CD4-positive, alpha-beta memory T cell (primary cell): ENCODE results near the gene HPGD. TPM values are rescaled to one million over a fixed set of nuclear protein-coding genes. Genes with fewer than 3 reads are reported as not detected.
"Not testable (repeated sequence)": the region's sequence is repeated elsewhere in the genome, so short reads cannot be mapped to it uniquely, and the experiment has no call there.

Experiments used
- CTCF ChIA-PET: fragments of 350-600 bp; sonication (Branson Sonifier 250); formaldehyde crosslinking; loops from one replicate; lab custom pipeline; 2021; ENCODE audit warnings: inconsistent platforms; ENCODE audit not compliant: partially characterized antibody; lab: Charles Lee
- POLR2A ChIA-PET: fragments of 350-600 bp; sonication (Branson Sonifier 250); formaldehyde crosslinking; loops from one replicate; lab custom pipeline; 2021; ENCODE audit not compliant: partially characterized antibody; lab: Charles Lee
- DNase-seq, 5 donors: peaks; one replicate each; pipeline versions ENCODE4 v3.0.0 to v3.0.0-alpha.2; 2020 to 2022; ENCODE audit warnings: mixed read lengths in 1 of 5
- H3K27ac ChIP-seq: one replicate; pipeline ENCODE4 v1.7.0; 2013; ENCODE audit warnings: low read depth, low read length
- H3K27me3 ChIP-seq: 2 replicates; pipeline ENCODE4 v1.7.0; 2013; ENCODE audit warnings: mild to moderate bottlenecking, low read length, moderate library complexity; ENCODE audit not compliant: insufficient read depth
- H3K36me3 ChIP-seq: 2 replicates; pipeline ENCODE4 v1.7.0; 2013; ENCODE audit warnings: mild to moderate bottlenecking, low read length, moderate library complexity; ENCODE audit not compliant: insufficient read depth
- H3K4me1 ChIP-seq: 2 replicates; pipeline ENCODE4 v1.7.0; 2013; ENCODE audit warnings: mild to moderate bottlenecking, low read length, moderate library complexity; ENCODE audit not compliant: insufficient read depth
- H3K4me3 ChIP-seq, 2 donors: one replicate each; pipeline ENCODE4 v1.7.0; 2013; ENCODE audit warnings: low read length in 2 of 2, mild to moderate bottlenecking in 1 of 2
- H3K9me3 ChIP-seq, 2 donors: one replicate each; pipeline ENCODE4 v1.7.0; 2013; ENCODE audit warnings: low read length in 2 of 2, control low read depth in 1 of 2; ENCODE audit not compliant: control insufficient read depth in 1 of 2
- H3K27ac Mint-ChIP-seq, 7 donors: one replicate each; pipeline ENCODE4 v1.8.0; 2020 to 2021; ENCODE audit warnings: mixed read lengths in 7 of 7, mild to moderate bottlenecking in 6 of 7, inconsistent platforms in 3 of 7, moderate library complexity in 3 of 7
- H3K27me3 Mint-ChIP-seq, 2 donors: one replicate each; pipeline ENCODE4 v1.8.0; 2020 to 2021; ENCODE audit warnings: mixed read lengths in 2 of 2
- H3K36me3 Mint-ChIP-seq, 2 donors: one replicate each; pipeline ENCODE4 v1.8.0; 2020 to 2021; ENCODE audit warnings: mixed read lengths in 2 of 2, inconsistent platforms in 1 of 2, mild to moderate bottlenecking in 1 of 2
- H3K4me1 Mint-ChIP-seq, 4 donors: one replicate each; pipeline ENCODE4 v1.8.0; 2020 to 2021; ENCODE audit warnings: mixed read lengths in 4 of 4, mild to moderate bottlenecking in 1 of 4
- H3K4me3 Mint-ChIP-seq, 8 donors: one replicate each; pipeline ENCODE4 v1.8.0; 2020 to 2021; ENCODE audit warnings: mixed read lengths in 8 of 8, mild to moderate bottlenecking in 7 of 8, moderate library complexity in 6 of 8, inconsistent platforms in 3 of 8
- H3K9me3 Mint-ChIP-seq, 8 donors: one replicate each; pipeline ENCODE4 v1.8.0; 2020 to 2021; ENCODE audit warnings: mixed read lengths in 8 of 8, mild to moderate bottlenecking in 5 of 8, inconsistent platforms in 3 of 8, moderate library complexity in 1 of 8
- intact Hi-C: fragments of 100-400 bp; cut with micrococcal nuclease; formaldehyde crosslinking; loops from one replicate; pipeline ENCODE4 v1.15.1; 2023
- polyA plus RNA-seq, 2 donors: library from polyadenylated mRNA; unstranded; fragments of 300-500 nt; fragmentation: Illumina TruSeq; gene quantifications; one replicate each; pipeline ENCODE4 v1.2.3, GENCODE V29; 2021
- total RNA-seq, 2 experiments: library from RNA; stranded (reverse); gene quantifications; one replicate each; pipeline ENCODE4 v1.2.3, GENCODE V29; 2021

The HPGD gene
- total and polyA plus RNA-seq, 4 experiments from 2014 or later: 2.4 to 10.5 (median 5.3) TPM

DNA sequence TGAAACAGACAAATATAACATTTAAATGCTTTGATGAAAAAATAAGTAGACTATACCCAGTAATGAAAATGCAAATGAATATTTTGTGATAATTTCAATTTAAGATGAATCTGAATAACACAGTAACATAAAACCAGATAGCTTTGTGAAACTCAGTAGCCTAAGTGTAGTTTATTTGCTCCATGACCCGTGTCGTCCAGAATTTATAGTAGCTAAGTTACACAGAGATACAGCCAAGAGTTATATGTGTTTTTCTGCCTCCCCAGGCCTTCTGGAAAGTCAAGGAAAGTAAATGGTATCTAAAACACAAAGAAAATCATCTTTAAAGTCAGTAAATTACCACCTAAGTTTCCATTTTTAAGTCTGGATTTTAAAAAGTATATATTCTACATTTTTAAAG lies 26.7 kb downstream of the HPGD start:
- H3K9me3 ChIP-seq: no peaks in the 10 kb centered on the region
- no peaks in the 10 kb centered on the region for H3K27me3 ChIP-seq
- Mint-ChIP-seq H3K27ac (no peak overlapping the region), H3K27me3 (no peaks in the 10 kb centered on the region), H3K9me3 (peaks cover 0 to 3% (median 0%) of the 10 kb centered on the region in 8 donors), H3K4me3 (no peak overlapping the region), H3K4me1 (peaks cover 1 to 6% (median 3%) of the 10 kb centered on the region in 4 donors), H3K36me3 (peaks cover 0 to 4% of the 10 kb centered on the region in 2 donors)
- H3K4me3 ChIP-seq: no peak overlapping the region
- intact Hi-C loops: no loop called here
- no peak overlapping the region for H3K27ac ChIP-seq
- ChIA-PET CTCF (no interaction called here), POLR2A (no interaction called here)
- no peaks in the 10 kb centered on the region for H3K36me3 ChIP-seq
- H3K4me1 ChIP-seq: no peaks in the 10 kb centered on the region
- no peak for DNase-seq

DNA sequence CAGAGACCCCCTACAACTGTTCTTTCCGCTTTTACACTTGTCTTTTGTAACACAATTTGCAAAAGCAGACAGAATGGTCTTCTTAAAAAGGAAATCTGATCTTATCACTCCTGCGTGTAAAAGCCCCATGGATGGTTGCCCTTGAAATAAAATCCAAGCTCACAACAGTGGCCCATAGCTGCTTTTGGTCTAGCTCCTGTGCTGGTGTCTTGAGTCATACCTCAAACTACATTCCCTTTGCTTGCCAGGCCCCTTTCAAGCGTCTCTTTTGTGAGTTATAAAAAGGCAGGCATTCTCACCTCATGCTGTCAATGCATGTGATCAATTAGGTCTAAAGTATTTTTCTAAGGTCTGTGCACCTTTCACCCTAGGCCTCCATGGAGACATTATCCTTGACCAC lies 27.6 kb downstream of the HPGD start:
- Histone ChIP-seq H3K27ac (no peak overlapping the region), H3K36me3 (no peaks in the 10 kb centered on the region), H3K4me1 (no peaks in the 10 kb centered on the region), H3K9me3 (no peaks in the 10 kb centered on the region), H3K27me3 (no peaks in the 10 kb centered on the region), H3K4me3 (no peak overlapping the region)
- POLR2A ChIA-PET: no interaction called here
- H3K4me1 Mint-ChIP-seq: peaks cover 1 to 6% (median 3%) of the 10 kb centered on the region in 4 donors
- no peak for DNase-seq
- intact Hi-C loops: no loop called here
- no peak overlapping the region for H3K27ac Mint-ChIP-seq
- peaks cover 0 to 3% (median 0%) of the 10 kb centered on the region in 8 donors for H3K9me3 Mint-ChIP-seq
- H3K36me3 Mint-ChIP-seq: peaks cover 0 to 4% of the 10 kb centered on the region in 2 donors
- H3K4me3 Mint-ChIP-seq: no peak overlapping the region
- H3K27me3 Mint-ChIP-seq: no peaks in the 10 kb centered on the region
- CTCF ChIA-PET: no interaction called here

DNA sequence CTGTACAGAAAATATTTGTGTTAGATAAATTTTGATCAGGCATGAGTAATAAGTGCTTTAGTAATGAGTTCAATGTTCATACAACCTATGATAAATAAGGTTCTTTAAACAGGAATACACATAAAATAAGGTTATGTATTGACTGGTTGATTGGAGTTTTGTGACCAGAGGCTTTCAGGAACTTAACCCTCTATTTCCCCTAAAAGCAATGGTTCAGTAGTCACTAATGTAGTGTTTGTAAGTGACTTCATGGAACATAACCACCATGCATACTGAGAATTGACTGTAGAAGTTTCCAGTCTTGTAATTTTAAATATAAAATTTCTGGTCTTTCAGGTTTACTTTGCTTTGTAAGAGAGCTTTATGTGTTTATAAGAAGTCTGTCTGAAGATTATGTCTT lies 28.1 kb downstream of the HPGD start:
- POLR2A ChIA-PET: no interaction called here
- H3K9me3 ChIP-seq: no peaks in the 10 kb centered on the region
- H3K4me1 ChIP-seq: no peaks in the 10 kb centered on the region
- H3K27ac ChIP-seq: no peak overlapping the region
- Mint-ChIP-seq H3K27me3 (no peaks in the 10 kb centered on the region), H3K27ac (no peak overlapping the region), H3K4me3 (no peak overlapping the region), H3K9me3 (peaks cover 0 to 3% (median 0%) of the 10 kb centered on the region in 8 donors), H3K4me1 (peaks cover 1 to 6% (median 3%) of the 10 kb centered on the region in 4 donors), H3K36me3 (peaks cover 0 to 4% of the 10 kb centered on the region in 2 donors)
- CTCF ChIA-PET: no interaction called here
- H3K27me3 ChIP-seq: no peaks in the 10 kb centered on the region
- H3K4me3 ChIP-seq: no peak overlapping the region
- intact Hi-C loops: no loop called here
- H3K36me3 ChIP-seq: no peaks in the 10 kb centered on the region
- DNase-seq: no peak

DNA sequence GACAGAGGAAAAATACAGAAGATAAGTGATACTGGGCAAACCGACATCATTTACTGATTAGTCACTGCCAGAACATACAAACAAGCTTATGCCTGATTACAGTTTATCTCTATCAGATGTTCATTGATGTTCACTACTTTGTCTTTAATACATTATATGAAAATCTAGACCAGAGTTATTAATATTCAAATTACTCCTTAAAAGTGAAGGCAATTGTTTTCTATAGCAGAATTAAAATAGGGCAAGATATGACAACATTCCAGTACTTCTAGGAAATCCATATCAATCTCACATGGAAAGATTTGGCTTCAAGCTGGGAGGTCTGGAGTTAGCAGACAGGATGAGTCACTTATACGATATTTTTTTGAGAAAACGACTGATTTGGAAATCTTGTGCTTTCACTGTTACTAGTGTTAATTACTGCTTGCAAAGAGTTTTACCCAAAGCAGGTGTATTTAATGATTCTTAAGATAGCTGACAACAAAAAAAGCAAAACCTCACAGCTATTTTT lies 31.8 kb downstream of the HPGD start:
- POLR2A ChIA-PET: no interaction called here
- no peak overlapping the region for H3K4me3 Mint-ChIP-seq
- no peaks in the 10 kb centered on the region for H3K9me3 Mint-ChIP-seq
- Histone ChIP-seq H3K4me1 (no peaks in the 10 kb centered on the region), H3K27me3 (no peaks in the 10 kb centered on the region), H3K9me3 (no peaks in the 10 kb centered on the region), H3K36me3 (no peaks in the 10 kb centered on the region), H3K4me3 (no peak overlapping the region), H3K27ac (no peak overlapping the region)
- no peak overlapping the region for H3K27ac Mint-ChIP-seq
- CTCF ChIA-PET: no interaction called here
- intact Hi-C loops: no loop called here
- H3K36me3 Mint-ChIP-seq: peaks cover 0 to 4% of the 10 kb centered on the region in 2 donors
- H3K27me3 Mint-ChIP-seq: no peaks in the 10 kb centered on the region
- DNase-seq: no peak
- H3K4me1 Mint-ChIP-seq: no peaks in the 10 kb centered on the region

DNA sequence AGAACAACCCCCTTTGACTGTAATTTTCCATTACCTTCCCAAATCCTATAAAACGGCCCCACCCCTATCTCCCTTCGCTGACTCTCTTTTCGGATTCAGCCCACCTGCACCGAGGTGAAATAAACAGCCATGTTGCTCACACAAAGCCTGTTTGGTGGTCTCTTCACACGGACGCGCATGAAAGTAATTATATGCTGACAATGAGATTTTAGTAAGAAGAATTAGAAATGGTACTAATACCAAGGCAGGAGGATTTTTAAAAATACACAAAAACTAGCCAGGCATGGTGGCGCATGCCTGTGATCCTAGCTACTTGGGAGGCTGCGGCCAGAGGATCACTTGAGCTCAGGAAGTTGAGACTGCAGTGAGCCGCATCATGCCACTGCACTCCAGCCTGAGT lies 33.9 kb downstream of the HPGD start:
- H3K4me3 Mint-ChIP-seq, H3K9me3 ChIP-seq, H3K4me3 ChIP-seq, H3K27ac Mint-ChIP-seq, POLR2A ChIA-PET, H3K27me3 Mint-ChIP-seq, H3K36me3 Mint-ChIP-seq, H3K4me1 ChIP-seq, H3K27ac ChIP-seq, H3K4me1 Mint-ChIP-seq, CTCF ChIA-PET, H3K9me3 Mint-ChIP-seq, DNase-seq, H3K36me3 ChIP-seq, intact Hi-C loops, H3K27me3 ChIP-seq: not testable (repeated sequence)

DNA sequence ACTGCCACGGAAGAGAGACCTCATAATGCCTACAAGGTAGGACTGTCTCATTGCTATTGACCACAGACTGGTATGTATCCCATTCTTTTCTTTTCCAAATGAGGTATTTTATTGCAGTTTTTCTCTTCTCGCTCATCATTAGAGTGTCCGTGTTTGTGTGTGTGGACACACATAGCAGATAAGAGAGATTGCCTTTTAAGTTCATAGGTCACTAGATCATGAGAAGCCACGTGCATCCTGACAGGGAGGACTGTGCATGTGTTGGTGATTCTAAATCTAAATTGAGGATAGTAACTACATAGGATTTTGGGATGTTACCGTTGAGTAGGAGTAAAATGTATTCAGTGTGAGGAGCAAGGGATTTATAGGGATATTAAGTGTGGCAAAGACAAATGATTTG lies 37.3 kb downstream of the HPGD start:
- Mint-ChIP-seq H3K9me3 (peaks cover 0 to 2% (median 0%) of the 10 kb centered on the region in 8 donors), H3K4me3 (no peak overlapping the region), H3K36me3 (no peaks in the 10 kb centered on the region), H3K4me1 (no peaks in the 10 kb centered on the region), H3K27me3 (no peaks in the 10 kb centered on the region), H3K27ac (no peak overlapping the region)
- Histone ChIP-seq H3K27ac (no peak overlapping the region), H3K27me3 (no peaks in the 10 kb centered on the region), H3K4me3 (no peak overlapping the region), H3K4me1 (no peaks in the 10 kb centered on the region), H3K9me3 (no peaks in the 10 kb centered on the region), H3K36me3 (no peaks in the 10 kb centered on the region)
- POLR2A ChIA-PET: no interaction called here
- intact Hi-C loops: no loop called here
- CTCF ChIA-PET: no interaction called here
- DNase-seq: no peak

DNA sequence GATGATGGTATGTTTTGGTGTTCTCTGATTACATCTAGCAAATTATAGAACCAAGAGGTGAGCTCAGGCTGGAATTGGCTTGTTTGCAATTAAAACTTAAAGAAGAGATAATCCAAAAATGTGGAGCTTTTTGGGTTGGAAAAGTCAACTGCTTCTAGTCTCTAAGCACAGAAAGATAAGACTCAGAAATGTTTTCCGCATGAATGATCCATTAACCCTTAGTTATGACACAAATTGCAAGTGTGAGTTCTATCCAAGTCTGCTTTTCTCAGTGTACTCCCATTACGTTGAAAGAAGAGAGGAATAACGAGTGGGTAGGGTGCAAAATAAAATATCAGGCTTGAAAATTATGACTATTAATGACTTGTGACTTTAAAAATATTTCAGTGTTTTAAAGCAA lies 38.5 kb downstream of the HPGD start:
- CTCF ChIA-PET: interaction anchor here (0.7 kb wide), 1 partner anchor 24 kb away, joined by 3 read pairs; no protein-coding TSS in a partner anchor
- POLR2A ChIA-PET: no interaction called here
- intact Hi-C loops: no loop called here

DNA sequence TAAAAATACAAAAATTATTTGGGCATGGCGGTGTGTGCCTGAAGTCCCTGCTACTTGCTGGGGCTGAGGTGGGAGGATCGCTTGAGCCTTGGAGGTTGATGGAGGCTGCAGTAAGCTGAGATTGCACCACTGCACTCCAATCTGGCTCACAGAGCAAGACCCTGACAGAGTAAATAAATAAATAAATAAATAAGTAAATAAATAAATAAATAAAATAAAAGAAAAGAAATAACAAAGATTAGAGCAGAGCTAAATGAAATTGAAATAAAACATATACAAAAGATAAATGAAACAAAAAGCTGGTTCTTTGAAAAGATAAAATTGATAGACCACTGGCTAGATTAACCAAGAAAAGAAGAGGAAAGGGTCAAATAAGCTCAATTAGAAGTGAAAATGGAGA lies 43.1 kb downstream of the HPGD start:
- Histone ChIP-seq H3K4me3 (no peak overlapping the region), H3K4me1 (no peaks in the 10 kb centered on the region), H3K36me3 (no peaks in the 10 kb centered on the region), H3K9me3 (no peaks in the 10 kb centered on the region), H3K27ac (no peak overlapping the region), H3K27me3 (no peaks in the 10 kb centered on the region)
- Mint-ChIP-seq H3K27me3 (no peaks in the 10 kb centered on the region), H3K4me1 (no peaks in the 10 kb centered on the region), H3K9me3 (peaks cover 0 to 8% (median 0%) of the 10 kb centered on the region in 8 donors), H3K27ac (no peak overlapping the region), H3K4me3 (no peak overlapping the region), H3K36me3 (no peaks in the 10 kb centered on the region)
- DNase-seq: no peak
- POLR2A ChIA-PET: no interaction called here
- intact Hi-C loops: no loop called here
- CTCF ChIA-PET: no interaction called here

More for the DNA sequence above, 38.5 kb downstream of the HPGD start:
- Histone ChIP-seq H3K36me3 (no peaks in the 10 kb centered on the region), H3K9me3 (no peaks in the 10 kb centered on the region), H3K4me3 (no peak overlapping the region), H3K27ac (no peak overlapping the region), H3K4me1 (no peaks in the 10 kb centered on the region), H3K27me3 (no peaks in the 10 kb centered on the region)
- Mint-ChIP-seq H3K4me1 (no peaks in the 10 kb centered on the region), H3K36me3 (no peaks in the 10 kb centered on the region), H3K9me3 (peaks cover 0 to 2% (median 0%) of the 10 kb centered on the region in 8 donors), H3K4me3 (no peak overlapping the region), H3K27ac (no peak overlapping the region), H3K27me3 (no peaks in the 10 kb centered on the region)
- DNase-seq: no peak
